Suprapubic skin (tissue), 4 donors: ENCODE results near the gene PPP2R2C. TPM values are rescaled to one million over a fixed set of nuclear protein-coding genes. Genes with fewer than 3 reads are reported as not detected.

Experiments used
- DNase-seq, 2 donors: peaks; one replicate each; pipeline ENCODE4 v3.0.0-alpha.2; 2019; ENCODE audit warnings: low spot score in 2 of 2
- H3K27ac ChIP-seq: fragments of 200-600 bp; sonication (generic); one replicate; pipeline ENCODE4 v1.5.1; 2019
- H3K27me3 ChIP-seq: fragments of 200-600 bp; sonication (generic); one replicate; pipeline ENCODE4 v1.5.1; 2019
- H3K36me3 ChIP-seq: fragments of 200-600 bp; sonication (generic); one replicate; pipeline ENCODE4 v1.5.1; 2019
- H3K4me1 ChIP-seq: fragments of 200-600 bp; sonication (generic); one replicate; pipeline ENCODE4 v1.5.1; 2019
- H3K4me3 ChIP-seq: fragments of 200-600 bp; sonication (generic); one replicate; pipeline ENCODE4 v1.5.1; 2019; ENCODE audit warnings: mild to moderate bottlenecking
- H3K9me3 ChIP-seq: fragments of 200-600 bp; sonication (generic); one replicate; pipeline ENCODE4 v1.5.1; 2019
- EP300 ChIP-seq: sonication (generic); formaldehyde crosslinking; IDR thresholded peaks from one replicate; pipeline ENCODE4 v1.6.1; 2017; ENCODE audit warnings: antibody characterized with exemption
- POLR2A ChIP-seq, 2 donors: fragments of 450-650 bp; IDR thresholded peaks; one replicate each; pipeline ENCODE4 v1.6.1; 2017; ENCODE audit warnings: antibody characterized with exemption in 2 of 2, mild to moderate bottlenecking in 2 of 2, moderate library complexity in 2 of 2
- POLR2AphosphoS5 ChIP-seq, 3 donors: sonication (generic); formaldehyde crosslinking; IDR thresholded peaks; one replicate each; pipeline ENCODE4 v1.6.1; 2017; ENCODE audit warnings: antibody characterized with exemption in 3 of 3
- WGBS: methylation state at CpG from one replicate; pipeline ENCODE4 v1.1.5; 2018; 5-methylcytosine and 5-hydroxymethylcytosine counted together
- total RNA-seq, 4 donors: library from RNA; depleted of rRNA; stranded (reverse); fragments of >200 nt; gene quantifications; one replicate each; pipeline ENCODE4 v1.1.0, GENCODE V29; 2016
- TF ChIP-seq, protein P1 (sequence below), 2 donors: fragments of 200-600 bp in 1 of 2; fragments of 450-650 bp in 1 of 2; sonication (generic) in 1 of 2; IDR thresholded peaks; one replicate each; pipeline ENCODE4 v1.5.1; 2016 to 2019; ENCODE audit warnings: antibody characterized with exemption in 2 of 2, mild to moderate bottlenecking in 1 of 2, moderate library complexity in 1 of 2

The PPP2R2C gene
- total RNA-seq, 4 donors from 2014 or later: 42.5 to 81.5 (median 61.0) TPM

DNA sequence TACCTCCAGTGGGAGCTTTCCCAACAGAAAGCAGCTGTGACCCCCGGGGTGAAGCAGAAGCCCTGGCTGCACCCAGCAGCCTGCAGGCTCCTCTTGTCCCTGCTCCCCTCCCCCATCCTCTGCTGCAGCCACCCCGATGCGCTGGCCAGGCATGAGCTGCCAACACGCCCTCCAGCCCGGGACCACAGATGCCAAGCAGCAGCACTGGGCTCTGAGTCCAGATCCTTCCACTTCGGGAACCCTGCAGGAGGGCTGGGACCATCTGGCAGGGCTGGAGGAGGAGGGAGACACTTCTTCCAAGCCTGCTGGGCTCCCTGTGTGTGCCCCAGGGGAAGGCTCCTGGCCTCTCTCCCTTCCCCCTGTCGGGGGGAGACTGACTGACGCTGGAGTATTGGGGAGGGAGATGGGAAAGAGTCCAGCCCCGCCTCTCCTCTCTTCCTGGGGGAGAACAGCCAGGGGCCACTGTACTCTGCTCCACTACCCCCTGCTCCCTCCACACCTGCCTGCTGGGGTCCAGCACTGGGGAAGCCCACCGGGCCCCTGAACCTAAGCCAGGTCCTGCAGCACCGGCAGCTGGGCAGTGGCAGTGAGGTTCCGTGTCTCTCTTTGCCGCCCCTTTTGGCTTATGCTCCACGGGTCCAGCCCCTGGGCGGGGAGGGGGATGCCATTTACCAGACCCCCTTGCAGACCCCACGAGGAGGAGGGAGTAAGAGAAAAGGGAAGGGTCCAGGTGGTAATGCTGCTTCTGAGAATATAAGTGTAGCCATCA, 55.7 kb downstream of the PPP2R2C start:
- H3K4me3 ChIP-seq: no peak overlapping the region
- peaks cover 19% of the 10 kb centered on the region for H3K27me3 ChIP-seq
- DNase-seq: no peak
- TF ChIP-seq, protein P1, sequence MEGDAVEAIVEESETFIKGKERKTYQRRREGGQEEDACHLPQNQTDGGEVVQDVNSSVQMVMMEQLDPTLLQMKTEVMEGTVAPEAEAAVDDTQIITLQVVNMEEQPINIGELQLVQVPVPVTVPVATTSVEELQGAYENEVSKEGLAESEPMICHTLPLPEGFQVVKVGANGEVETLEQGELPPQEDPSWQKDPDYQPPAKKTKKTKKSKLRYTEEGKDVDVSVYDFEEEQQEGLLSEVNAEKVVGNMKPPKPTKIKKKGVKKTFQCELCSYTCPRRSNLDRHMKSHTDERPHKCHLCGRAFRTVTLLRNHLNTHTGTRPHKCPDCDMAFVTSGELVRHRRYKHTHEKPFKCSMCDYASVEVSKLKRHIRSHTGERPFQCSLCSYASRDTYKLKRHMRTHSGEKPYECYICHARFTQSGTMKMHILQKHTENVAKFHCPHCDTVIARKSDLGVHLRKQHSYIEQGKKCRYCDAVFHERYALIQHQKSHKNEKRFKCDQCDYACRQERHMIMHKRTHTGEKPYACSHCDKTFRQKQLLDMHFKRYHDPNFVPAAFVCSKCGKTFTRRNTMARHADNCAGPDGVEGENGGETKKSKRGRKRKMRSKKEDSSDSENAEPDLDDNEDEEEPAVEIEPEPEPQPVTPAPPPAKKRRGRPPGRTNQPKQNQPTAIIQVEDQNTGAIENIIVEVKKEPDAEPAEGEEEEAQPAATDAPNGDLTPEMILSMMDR (IDR thresholded peaks at IDR 0.05): no peak
- TF ChIP-seq POLR2A (IDR thresholded peaks at IDR 0.05): no peak
- TF ChIP-seq EP300: no peak
- TF ChIP-seq POLR2AphosphoS5 (IDR thresholded peaks at IDR 0.05): no peak
- H3K36me3 ChIP-seq: no peaks in the 10 kb centered on the region
- whole genome bisulfite sequencing: 21% methylated on average over 5 of the region's 16 CpGs
- H3K4me1 ChIP-seq: no peaks in the 10 kb centered on the region
- H3K27ac ChIP-seq: no peak overlapping the region
- no peaks in the 10 kb centered on the region for H3K9me3 ChIP-seq

DNA sequence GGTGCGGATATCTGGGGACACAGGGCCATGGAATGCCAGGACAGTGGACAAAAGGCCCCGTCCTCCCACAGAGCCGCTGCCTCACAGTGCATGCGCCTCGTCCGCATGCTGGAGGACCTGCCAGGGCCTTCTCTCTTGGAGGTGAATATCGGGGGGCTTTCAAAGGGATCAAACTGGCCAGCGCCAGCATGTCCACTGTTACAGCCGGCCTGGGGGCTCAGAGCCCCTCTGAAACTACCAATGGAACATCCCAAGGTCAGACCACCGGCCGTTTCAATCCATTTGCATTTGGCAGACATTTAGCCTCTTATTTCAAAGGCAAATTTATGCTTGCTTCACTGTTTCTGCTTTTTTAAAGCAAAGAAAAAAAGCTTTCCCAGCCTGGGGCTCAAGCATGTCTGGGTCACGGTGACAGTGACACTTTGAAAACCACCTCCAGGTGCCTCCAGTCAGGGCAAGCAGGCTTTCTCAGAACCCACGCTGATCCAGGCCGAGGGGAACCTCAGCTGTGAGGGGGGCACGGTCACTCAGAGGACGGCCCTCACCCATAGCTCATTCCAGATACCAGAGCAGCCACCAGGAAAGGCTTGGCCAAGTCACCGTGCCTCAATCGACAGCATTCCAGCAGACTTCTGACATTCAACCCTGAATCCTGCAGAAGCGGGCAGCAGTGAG, 57.2 kb downstream of the PPP2R2C start:
- DNase-seq: no peak
- TF ChIP-seq POLR2A (IDR thresholded peaks at IDR 0.05): no peak
- TF ChIP-seq POLR2AphosphoS5 (IDR thresholded peaks at IDR 0.05): no peak
- TF ChIP-seq EP300: no peak
- TF ChIP-seq, protein P1 (IDR thresholded peaks at IDR 0.05): no peak
- H3K4me3 ChIP-seq: no peak overlapping the region
- 64% methylated on average over 18 of the region's 19 CpGs for WGBS
- no peak overlapping the region for H3K27ac ChIP-seq
- peaks cover 19% of the 10 kb centered on the region for H3K27me3 ChIP-seq
- no peaks in the 10 kb centered on the region for H3K36me3 ChIP-seq
- no peaks in the 10 kb centered on the region for H3K4me1 ChIP-seq
- H3K9me3 ChIP-seq: no peaks in the 10 kb centered on the region

DNA sequence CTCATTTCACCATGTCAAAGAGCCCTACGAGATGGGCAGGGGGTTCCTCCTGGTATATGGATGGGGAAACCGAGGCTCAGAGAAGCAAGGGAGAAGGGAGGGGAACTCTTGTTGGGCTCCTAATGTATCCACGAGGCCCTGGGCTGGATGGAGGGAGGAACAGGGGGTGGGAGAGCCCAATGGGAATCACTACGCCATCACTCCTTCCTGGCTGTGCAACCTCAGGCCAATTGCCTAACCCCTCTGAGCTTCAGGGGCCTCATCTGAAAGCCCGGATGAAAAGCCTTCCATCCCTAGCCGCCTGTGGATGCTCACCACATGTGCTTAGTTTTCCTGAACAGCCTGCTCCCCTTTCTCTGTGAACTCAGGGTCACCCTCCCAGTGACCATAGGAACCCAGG, 57.8 kb downstream of the PPP2R2C start:
- no peaks in the 10 kb centered on the region for H3K36me3 ChIP-seq
- no peak overlapping the region for H3K27ac ChIP-seq
- DNase-seq: no peak
- TF ChIP-seq EP300 (no peak), POLR2A (IDR thresholded peaks at IDR 0.05) (no peak), POLR2AphosphoS5 (IDR thresholded peaks at IDR 0.05) (no peak)
- TF ChIP-seq, protein P1 (IDR thresholded peaks at IDR 0.05): no peak
- H3K27me3 ChIP-seq: peaks cover 19% of the 10 kb centered on the region
- H3K4me3 ChIP-seq: no peak overlapping the region
- H3K4me1 ChIP-seq: no peaks in the 10 kb centered on the region
- no peaks in the 10 kb centered on the region for H3K9me3 ChIP-seq
- 73% methylated on average over 6 of the region's 6 CpGs for WGBS

- no peak overlapping the region for H3K4me3 ChIP-seq
Measured at GRCh38 chr4:6410664-6411063, 61.8 kb downstream of the PPP2R2C start.

More at GRCh38 chr4:6410664-6411063, 61.8 kb downstream of the PPP2R2C start:
- 88% methylated on average over 6 of the region's 6 CpGs for WGBS
- peaks cover 12% of the 10 kb centered on the region for H3K27me3 ChIP-seq
- DNase-seq: no peak
- H3K36me3 ChIP-seq: no peaks in the 10 kb centered on the region
- H3K27ac ChIP-seq: no peak overlapping the region
- H3K4me1 ChIP-seq: no peaks in the 10 kb centered on the region
- TF ChIP-seq POLR2AphosphoS5 (IDR thresholded peaks at IDR 0.05): no peak
- TF ChIP-seq, protein P1 (IDR thresholded peaks at IDR 0.05): no peak
- TF ChIP-seq EP300: no peak
- TF ChIP-seq POLR2A (IDR thresholded peaks at IDR 0.05): no peak
- no peaks in the 10 kb centered on the region for H3K9me3 ChIP-seq
